PC-9 (cell line): ENCODE results near the gene VAPA. TPM values are rescaled to one million over a fixed set of nuclear protein-coding genes. Genes with fewer than 3 reads are reported as not detected.

Experiments
- BruUV-seq: library from RNA; stranded (reverse); fragments of 400-500 nt; replicated peaks from 2 replicates; lab custom pipeline; 2021; lab: Mats Ljungman, UMichigan
- CTCF ChIA-PET: fragments of 300-600 bp; sonication (Branson Sonifier 250); formaldehyde crosslinking; loops from one replicate; lab custom pipeline; 2022; ENCODE audit warnings: antibody characterized with exemption; lab: Charles Lee
- POLR2A ChIA-PET: fragments of 300-600 bp; sonication (Branson Sonifier 250); formaldehyde crosslinking; loops from one replicate; lab custom pipeline; 2022; ENCODE audit warnings: antibody characterized with exemption; ENCODE audit not compliant: unreplicated experiment; lab: Charles Lee
- DNase-seq, 2 experiments: peaks; one replicate each; pipeline versions ENCODE4 v3.0.0 to v3.0.0-alpha.2; 2015 to 2022; ENCODE audit warnings: mixed read lengths in 1 of 2
- H2AFZ ChIP-seq: fragments of 200-600 bp; sonication (generic); 2 replicates; pipeline ENCODE4 v1.8.1; 2017; ENCODE audit warnings: antibody characterized with exemption
- H3F3A ChIP-seq: fragments of 200-600 bp; sonication (generic); 2 replicates; pipeline ENCODE4 v1.8.1; 2017; ENCODE audit warnings: antibody characterized with exemption, mild to moderate bottlenecking, low read depth; ENCODE audit not compliant: insufficient read depth
- H3K27ac ChIP-seq: fragments of 200-600 bp; sonication (generic); 2 replicates; pipeline ENCODE4 v1.6.1; 2016; ENCODE audit warnings: mixed run types
- H3K27me3 ChIP-seq: fragments of 200-600 bp; sonication (generic); 2 replicates; pipeline ENCODE4 v1.6.1; 2016; ENCODE audit warnings: low read depth, mixed run types; ENCODE audit not compliant: insufficient read depth
- H3K36me3 ChIP-seq: fragments of 200-600 bp; sonication (generic); 2 replicates; pipeline ENCODE4 v1.6.1; 2016; ENCODE audit warnings: low read depth, mixed run types
- H3K4me1 ChIP-seq: fragments of 200-600 bp; sonication (generic); replicated peaks from 2 replicates; pipeline ENCODE4 v1.6.1; 2016; ENCODE audit warnings: mixed run types; ENCODE audit not compliant: insufficient read depth
- H3K4me2 ChIP-seq: fragments of 200-600 bp; sonication (generic); 2 replicates; pipeline ENCODE4 v1.6.1; 2017; ENCODE audit warnings: mixed run types
- H3K4me3 ChIP-seq: fragments of 200-600 bp; sonication (generic); 2 replicates; pipeline ENCODE4 v1.6.1; 2016; ENCODE audit warnings: mixed run types
- H3K79me2 ChIP-seq: fragments of 200-600 bp; sonication (generic); 2 replicates; pipeline ENCODE4 v1.6.1; 2017; ENCODE audit warnings: low read depth, mixed run types
- H3K9me2 ChIP-seq: fragments of 200-600 bp; sonication (generic); 2 replicates; pipeline ENCODE4 v1.8.1; 2017; ENCODE audit warnings: mild to moderate bottlenecking; ENCODE audit not compliant: insufficient read depth
- H3K9me3 ChIP-seq: fragments of 200-600 bp; sonication (generic); 2 replicates; pipeline ENCODE4 v1.8.1; 2016; ENCODE audit warnings: low read depth; ENCODE audit not compliant: insufficient read depth
- H4K20me1 ChIP-seq: fragments of 200-600 bp; sonication (generic); 2 replicates; pipeline ENCODE4 v1.8.1; 2017; ENCODE audit not compliant: insufficient read depth
- EZH2 ChIP-seq: fragments of 200-600 bp; sonication (generic); IDR thresholded peaks from 2 replicates; pipeline ENCODE4 v1.8.0; 2017; ENCODE audit warnings: antibody characterized with exemption, low read depth
- intact Hi-C: fragments of 100-400 bp; cut with micrococcal nuclease; formaldehyde crosslinking; loops from one replicate; pipeline ENCODE4 v1.10.0; 2022; ENCODE audit not compliant: unreplicated experiment
- total RNA-seq: library from RNA; stranded (reverse); gene quantifications from 2 replicates; pipeline ENCODE4 v1.2.3, GENCODE V29; 2021
- TF ChIP-seq, protein P1 (sequence below): fragments of 200-600 bp; sonication (generic); conservative IDR thresholded peaks from 2 replicates; pipeline ENCODE4 v1.6.1; 2017; ENCODE audit warnings: mixed run types, antibody characterized with exemption, mild to moderate bottlenecking, moderate library complexity

The VAPA gene
- total RNA-seq, 1 experiment from 2014 or later = 340 TPM

DNA sequence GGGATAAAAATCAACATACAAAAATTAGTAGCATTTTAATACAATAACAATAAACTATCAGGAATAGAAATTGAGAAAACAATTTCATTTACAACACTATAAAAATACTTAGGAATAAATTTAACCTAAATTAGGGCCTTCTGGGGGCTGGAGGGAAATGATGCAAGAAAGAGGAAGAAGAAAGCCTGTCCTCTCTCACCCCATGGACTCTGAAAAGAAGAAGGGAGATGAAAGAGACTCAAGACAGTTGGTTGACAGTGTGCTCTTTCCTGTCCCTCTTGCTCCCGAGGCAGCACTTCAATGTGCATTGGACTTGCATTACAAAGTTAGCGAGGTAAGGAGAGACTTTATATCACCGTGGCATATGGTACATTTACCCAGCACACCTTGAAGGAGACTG is 88.5 kb downstream of the VAPA start:
- intact Hi-C loops = no loop called here
- Histone ChIP-seq H2AFZ (no peak overlapping the region), H3K9me2 (no peaks in the 10 kb centered on the region), H3K36me3 (no peaks in the 10 kb centered on the region), H3K79me2 (no peaks in the 10 kb centered on the region), H3K27ac (no peak overlapping the region), H3K4me1 (no peaks in the 10 kb centered on the region), H4K20me1 (no peaks in the 10 kb centered on the region), H3K4me2 (no peak overlapping the region), H3F3A (no peaks in the 10 kb centered on the region), H3K4me3 (no peak overlapping the region), H3K27me3 (no peaks in the 10 kb centered on the region), H3K9me3 (0 out of 2 replicates have a peak, but pooled peaks cover 5% of the 10 kb centered on the region)
- no TSS peak for BruUV-seq
- POLR2A ChIA-PET = no interaction called here
- TF ChIP-seq EZH2 = no peak
- TF ChIP-seq, protein P1, sequence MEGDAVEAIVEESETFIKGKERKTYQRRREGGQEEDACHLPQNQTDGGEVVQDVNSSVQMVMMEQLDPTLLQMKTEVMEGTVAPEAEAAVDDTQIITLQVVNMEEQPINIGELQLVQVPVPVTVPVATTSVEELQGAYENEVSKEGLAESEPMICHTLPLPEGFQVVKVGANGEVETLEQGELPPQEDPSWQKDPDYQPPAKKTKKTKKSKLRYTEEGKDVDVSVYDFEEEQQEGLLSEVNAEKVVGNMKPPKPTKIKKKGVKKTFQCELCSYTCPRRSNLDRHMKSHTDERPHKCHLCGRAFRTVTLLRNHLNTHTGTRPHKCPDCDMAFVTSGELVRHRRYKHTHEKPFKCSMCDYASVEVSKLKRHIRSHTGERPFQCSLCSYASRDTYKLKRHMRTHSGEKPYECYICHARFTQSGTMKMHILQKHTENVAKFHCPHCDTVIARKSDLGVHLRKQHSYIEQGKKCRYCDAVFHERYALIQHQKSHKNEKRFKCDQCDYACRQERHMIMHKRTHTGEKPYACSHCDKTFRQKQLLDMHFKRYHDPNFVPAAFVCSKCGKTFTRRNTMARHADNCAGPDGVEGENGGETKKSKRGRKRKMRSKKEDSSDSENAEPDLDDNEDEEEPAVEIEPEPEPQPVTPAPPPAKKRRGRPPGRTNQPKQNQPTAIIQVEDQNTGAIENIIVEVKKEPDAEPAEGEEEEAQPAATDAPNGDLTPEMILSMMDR = no peak
- CTCF ChIA-PET = no interaction called here
- no peak for DNase-seq

GRCh38 chr18:10003281-10003680 is 89.5 kb downstream of the VAPA start:
- POLR2A ChIA-PET = no interaction called here
- H3K79me2 ChIP-seq = no peaks in the 10 kb centered on the region

DNA sequence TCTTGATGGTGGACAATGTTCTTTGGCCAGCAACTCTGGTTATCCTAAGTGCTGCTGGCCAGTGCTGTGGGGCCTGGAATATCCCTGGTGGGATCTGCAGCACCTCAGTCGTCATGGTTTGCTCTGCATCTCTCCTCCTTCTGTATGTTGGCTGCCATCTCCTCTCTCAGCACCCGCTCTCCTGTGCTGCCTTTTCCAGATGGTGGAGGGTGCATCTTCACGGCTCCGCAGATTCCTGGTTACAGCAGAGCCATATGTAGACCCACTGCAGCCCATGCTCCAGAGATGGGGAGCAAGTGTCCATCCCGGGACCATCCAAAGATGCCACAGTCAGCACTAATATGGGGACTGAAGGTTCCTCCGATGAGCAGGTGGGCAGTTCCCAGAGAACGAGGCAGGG is 90.0 kb downstream of the VAPA start:
- Histone ChIP-seq H3K36me3 (no peaks in the 10 kb centered on the region), H3K27ac (no peak overlapping the region), H3K4me3 (no peak overlapping the region), H3K4me1 (no peaks in the 10 kb centered on the region), H4K20me1 (no peaks in the 10 kb centered on the region), H2AFZ (no peak overlapping the region), H3K9me2 (no peaks in the 10 kb centered on the region), H3K79me2 (no peaks in the 10 kb centered on the region), H3K4me2 (no peak overlapping the region), H3F3A (no peaks in the 10 kb centered on the region), H3K27me3 (no peaks in the 10 kb centered on the region), H3K9me3 (peaks cover 4% of the 10 kb centered on the region; the same call in 1 of the 2 replicates)
- POLR2A ChIA-PET = no interaction called here
- BruUV-seq = no TSS peak
- DNase-seq = no peak
- no peak for TF ChIP-seq EZH2
- TF ChIP-seq, protein P1 = no peak
- intact Hi-C loops = no loop called here
- CTCF ChIA-PET = no interaction called here

More at GRCh38 chr18:10003281-10003680, 89.5 kb downstream of the VAPA start:
- no peak for DNase-seq
- CTCF ChIA-PET = no interaction called here
- no peak overlapping the region for H3K4me2 ChIP-seq
- no peak overlapping the region for H3K4me3 ChIP-seq
- no peak for TF ChIP-seq EZH2
- TF ChIP-seq, protein P1 = no peak
- no peaks in the 10 kb centered on the region for H3K9me2 ChIP-seq
- intact Hi-C loops = no loop called here
- 0 out of 2 replicates have a peak, but pooled peaks cover 5% of the 10 kb centered on the region for H3K9me3 ChIP-seq
- no peak overlapping the region for H3K27ac ChIP-seq
- no peaks in the 10 kb centered on the region for H3K36me3 ChIP-seq
- no TSS peak for BruUV-seq
- no peaks in the 10 kb centered on the region for H3K27me3 ChIP-seq
- no peaks in the 10 kb centered on the region for H3K4me1 ChIP-seq
- H4K20me1 ChIP-seq = no peaks in the 10 kb centered on the region
- H2AFZ ChIP-seq = no peak overlapping the region
- H3F3A ChIP-seq = no peaks in the 10 kb centered on the region
